Mesothelial cell of epicardium (in vitro differentiated cells): ENCODE measurements around the gene TMEM150B. TPM values are rescaled to one million over a fixed set of nuclear protein-coding genes. Genes with fewer than 3 reads are reported as not detected.

ENCODE experiments used
- DNase-seq, 2 experiments: peaks; one replicate each; pipeline ENCODE4 v3.0.0; 2021; ENCODE audit warnings: low spot score in 2 of 2; ENCODE audit not compliant: unreplicated experiment in 2 of 2
- H3K27ac Mint-ChIP-seq: 2 replicates; pipeline ENCODE4 v1.8.0; 2021; ENCODE audit warnings: mixed read lengths
- H3K27me3 Mint-ChIP-seq: 2 replicates; pipeline ENCODE4 v1.8.0; 2021; ENCODE audit warnings: low read depth, mixed read lengths
- H3K36me3 Mint-ChIP-seq: 2 replicates; pipeline ENCODE4 v1.8.0; 2021; ENCODE audit warnings: mixed read lengths
- H3K4me1 Mint-ChIP-seq: 2 replicates; pipeline ENCODE4 v1.8.0; 2021; ENCODE audit warnings: mixed read lengths
- H3K4me3 Mint-ChIP-seq: 2 replicates; pipeline ENCODE4 v1.8.0; 2021; ENCODE audit warnings: mild to moderate bottlenecking, moderate library complexity, mixed read lengths
- H3K9me3 Mint-ChIP-seq: 2 replicates; pipeline ENCODE4 v1.8.0; 2021; ENCODE audit warnings: mixed read lengths
- CTCF ChIP-seq: fragments of 200-600 bp; sonication (generic); IDR thresholded peaks from one replicate; pipeline ENCODE4 v1.5.0; 2021; ENCODE audit warnings: antibody characterized with exemption; ENCODE audit not compliant: unreplicated experiment
- total RNA-seq: library from RNA; stranded (reverse); gene quantifications from 3 replicates; pipeline ENCODE4 v1.2.1, GENCODE V29; 2021

The TMEM150B gene
- total RNA-seq, 1 donor from 2014 or later: not detected

GRCh38 chr19:55369653-55370304 lies 44.6 kb upstream of the TMEM150B start:
- Mint-ChIP-seq H3K27me3 (peaks cover 39% of the 10 kb centered on the region), H3K27ac (peak overlapping the region; percentile 81), H3K36me3 (peaks cover 2% of the 10 kb centered on the region), H3K4me1 (peaks cover 32% of the 10 kb centered on the region), H3K4me3 (peak overlapping the region; percentile 72), H3K9me3 (no peaks in the 10 kb centered on the region)
- peak in 1 of 2 experiments; percentile 68 for DNase-seq
- no peak for TF ChIP-seq CTCF

- Mint-ChIP-seq H3K9me3 (no peaks in the 10 kb centered on the region), H3K36me3 (peaks cover 2% of the 10 kb centered on the region), H3K4me3 (peak overlapping the region; percentile 38), H3K4me1 (peaks cover 29% of the 10 kb centered on the region), H3K27me3 (peaks cover 38% of the 10 kb centered on the region), H3K27ac (no peak overlapping the region)
- DNase-seq: peak in 1 of 2 experiments; percentile 62
- TF ChIP-seq CTCF: no peak
These were observed 43.8 kb upstream of the TMEM150B start for GRCh38 chr19:55368701-55369563.

- no peak for DNase-seq
- H3K9me3 Mint-ChIP-seq: no peaks in the 10 kb centered on the region
- no peak overlapping the region for H3K27ac Mint-ChIP-seq
- H3K36me3 Mint-ChIP-seq: peaks cover 2% of the 10 kb centered on the region
- H3K27me3 Mint-ChIP-seq: peaks cover 34% of the 10 kb centered on the region
- H3K4me1 Mint-ChIP-seq: peaks cover 24% of the 10 kb centered on the region
- no peak overlapping the region for H3K4me3 Mint-ChIP-seq
- TF ChIP-seq CTCF: no peak
These were observed 43.0 kb upstream of the TMEM150B start for GRCh38 chr19:55368106-55368505.

- Mint-ChIP-seq H3K4me3 (no peak overlapping the region), H3K27ac (no peak overlapping the region), H3K4me1 (peaks cover 17% of the 10 kb centered on the region), H3K36me3 (peaks cover 2% of the 10 kb centered on the region), H3K9me3 (no peaks in the 10 kb centered on the region), H3K27me3 (peaks cover 27% of the 10 kb centered on the region)
- no peak for DNase-seq
- no peak for TF ChIP-seq CTCF
These were observed 41.6 kb upstream of the TMEM150B start for GRCh38 chr19:55366790-55367189.

- Mint-ChIP-seq H3K4me3 (no peak overlapping the region), H3K4me1 (peaks cover 15% of the 10 kb centered on the region), H3K27ac (no peak overlapping the region), H3K36me3 (peaks cover 2% of the 10 kb centered on the region), H3K27me3 (peaks cover 18% of the 10 kb centered on the region), H3K9me3 (no peaks in the 10 kb centered on the region)
- no peak for DNase-seq
- TF ChIP-seq CTCF: no peak
These were observed 40.8 kb upstream of the TMEM150B start for GRCh38 chr19:55365964-55366363.
